Mesenchymal stem cell (in vitro differentiated cells and primary cell): ENCODE data around the gene CCDC124.
A peak's percentile ranks its signal among the peaks of the same experiment; 100 is the strongest.

Source experiments
- DNase-seq: peaks from one replicate; pipeline ENCODE4 v3.0.0-alpha.2; 2013
- H2AFZ ChIP-seq: one replicate; pipeline ENCODE4 v1.6.1; 2013; ENCODE audit warnings: low read depth, mild to moderate bottlenecking, control low read depth, inconsistent platforms, low read length, moderate library complexity
- H2AK5ac ChIP-seq: 2 replicates; pipeline ENCODE4 v1.6.1; 2013; ENCODE audit warnings: low read length, moderate library complexity, mild to moderate bottlenecking, inconsistent platforms; ENCODE audit not compliant: severe bottlenecking
- H2BK120ac ChIP-seq: one replicate; pipeline ENCODE4 v1.6.1; 2013; ENCODE audit warnings: low read depth, mild to moderate bottlenecking, inconsistent platforms, low read length, moderate library complexity
- H2BK12ac ChIP-seq, 2 experiments: one replicate each; pipeline ENCODE4 v1.6.1; 2013; ENCODE audit warnings: inconsistent platforms in 2 of 2, low read length in 2 of 2, mild to moderate bottlenecking in 2 of 2, moderate library complexity in 2 of 2, control low read depth in 1 of 2
- H2BK15ac ChIP-seq: one replicate; pipeline ENCODE4 v1.6.1; 2013; ENCODE audit warnings: mild to moderate bottlenecking, low read depth, inconsistent platforms; ENCODE audit not compliant: poor library complexity, severe bottlenecking
- H2BK5ac ChIP-seq: 2 replicates; pipeline ENCODE4 v1.6.1; 2013; ENCODE audit warnings: low read depth, mild to moderate bottlenecking, low read length, control low read depth, inconsistent platforms; ENCODE audit not compliant: poor library complexity, severe bottlenecking
- H3K14ac ChIP-seq, 2 experiments: one replicate each; pipeline ENCODE4 v1.6.1; 2013; ENCODE audit warnings: inconsistent platforms in 2 of 2, low read length in 2 of 2, control low read depth in 1 of 2, mild to moderate bottlenecking in 1 of 2, moderate library complexity in 1 of 2
- H3K18ac ChIP-seq, 2 experiments: one replicate each; pipeline ENCODE4 v1.6.1; 2013; ENCODE audit warnings: inconsistent platforms in 2 of 2, low read length in 2 of 2, control low read depth in 1 of 2, low read depth in 1 of 2, mild to moderate bottlenecking in 1 of 2
- H3K23ac ChIP-seq, 2 experiments: one replicate each; pipeline ENCODE4 v1.6.1; 2013; ENCODE audit warnings: inconsistent platforms in 2 of 2, low read length in 2 of 2, mild to moderate bottlenecking in 2 of 2, moderate library complexity in 2 of 2, control low read depth in 1 of 2
- H3K27ac ChIP-seq: 2 replicates; pipeline ENCODE4 v1.5.1; 2013; ENCODE audit warnings: mild to moderate bottlenecking, moderate library complexity, low read length, control low read depth, inconsistent platforms; ENCODE audit not compliant: poor library complexity, severe bottlenecking
- H3K27me3 ChIP-seq, 2 experiments: 2 replicates each; pipeline versions ENCODE4 v1.6.1 to v1.7.0; 2013; ENCODE audit warnings: low read length in 2 of 2, mild to moderate bottlenecking in 2 of 2, moderate library complexity in 2 of 2, control low read depth in 1 of 2, inconsistent platforms in 1 of 2; ENCODE audit not compliant: control insufficient read depth in 1 of 2, insufficient read depth in 1 of 2
- H3K36me3 ChIP-seq, 2 experiments: 2 replicates each; pipeline versions ENCODE4 v1.6.1 to v1.7.0; 2013; ENCODE audit warnings: low read length in 2 of 2, control low read depth in 1 of 2, inconsistent platforms in 1 of 2, low read depth in 1 of 2, mild to moderate bottlenecking in 1 of 2; ENCODE audit not compliant: insufficient read depth in 2 of 2, control insufficient read depth in 1 of 2
- H3K4ac ChIP-seq, 2 experiments: one replicate each; pipeline ENCODE4 v1.6.1; 2013; ENCODE audit warnings: inconsistent platforms in 2 of 2, low read length in 2 of 2, mild to moderate bottlenecking in 2 of 2, moderate library complexity in 2 of 2, control low read depth in 1 of 2, low read depth in 1 of 2
- H3K4me1 ChIP-seq: 2 replicates; pipeline ENCODE4 v1.6.1; 2013; ENCODE audit warnings: low read depth, low read length, control low read depth; ENCODE audit not compliant: control insufficient read depth, insufficient read depth
- H3K4me2 ChIP-seq: 2 replicates; pipeline ENCODE4 v1.6.1; 2013; ENCODE audit warnings: low read length, mild to moderate bottlenecking, inconsistent platforms; ENCODE audit not compliant: poor library complexity, severe bottlenecking
- H3K4me3 ChIP-seq, 2 experiments: 2 replicates each; pipeline versions ENCODE4 v1.5.1 to v1.7.0; 2013; ENCODE audit warnings: low read length in 2 of 2, mild to moderate bottlenecking in 2 of 2, control low read depth in 1 of 2, low read depth in 1 of 2; ENCODE audit not compliant: insufficient read depth in 1 of 2
- H3K79me1 ChIP-seq: replicated peaks from 2 replicates; pipeline ENCODE4 v1.6.1; 2013; ENCODE audit warnings: mild to moderate bottlenecking, control low read depth, low read length, inconsistent platforms; ENCODE audit not compliant: poor library complexity, severe bottlenecking
- H3K9ac ChIP-seq: 2 replicates; pipeline ENCODE4 v1.7.0; 2013; ENCODE audit warnings: mild to moderate bottlenecking, low read length, moderate library complexity
- H3K9me3 ChIP-seq: 2 replicates; pipeline ENCODE4 v1.7.0; 2013; ENCODE audit warnings: mild to moderate bottlenecking, low read length; ENCODE audit not compliant: control insufficient read depth
- H4K8ac ChIP-seq: one replicate; pipeline ENCODE4 v1.6.1; 2013; ENCODE audit warnings: inconsistent platforms, mild to moderate bottlenecking, low read length, moderate library complexity
- H4K91ac ChIP-seq: one replicate; pipeline ENCODE4 v1.6.1; 2013; ENCODE audit warnings: mild to moderate bottlenecking, low read length, inconsistent platforms
- WGBS: methylation state at CpG from one replicate; pipeline ENCODE4 v1.1.7; 2013; ENCODE audit warnings: mixed read lengths; 5-methylcytosine and 5-hydroxymethylcytosine counted together

CCDC124 gene

DNA sequence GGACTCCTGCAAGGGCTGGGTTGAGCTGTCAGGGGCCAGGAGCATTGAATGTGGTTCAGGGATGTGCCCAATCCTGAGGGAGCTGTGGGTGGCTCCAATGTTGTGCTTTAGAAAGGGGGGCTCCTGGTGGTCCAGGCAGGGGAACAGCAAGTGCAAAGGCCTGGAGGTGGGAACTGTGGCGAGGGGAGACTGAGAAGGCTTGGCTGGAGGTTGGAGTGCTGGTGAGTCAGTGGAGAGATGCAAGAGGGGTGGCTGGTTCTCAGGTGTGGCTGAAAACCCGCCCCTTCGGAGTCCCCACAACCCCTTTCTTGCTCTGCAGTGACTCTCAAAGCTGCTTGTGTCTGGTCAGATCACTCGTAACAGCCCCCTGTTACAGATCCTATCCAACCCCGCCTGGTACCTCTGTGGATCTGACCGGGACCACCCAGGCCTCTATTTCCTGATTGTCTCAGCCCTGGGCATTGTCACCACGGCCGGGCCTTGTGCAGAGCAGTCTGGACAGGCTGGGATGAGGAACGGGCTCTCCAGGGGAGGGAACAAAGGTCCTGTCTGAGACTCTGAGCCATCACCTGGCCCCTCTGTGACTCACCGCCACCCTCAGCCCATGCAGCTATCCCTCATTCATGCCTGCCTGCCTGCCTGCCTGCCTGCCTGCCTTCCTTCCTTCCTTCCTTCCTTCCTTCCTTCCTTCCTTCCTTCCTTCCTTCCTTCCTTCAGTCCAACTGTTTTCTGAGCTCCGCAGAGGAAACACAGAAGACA, 32.7 kb downstream of the CCDC124 start:
- Histone ChIP-seq H3K27ac (no peak overlapping the region), H3K79me1 (no peaks in the 10 kb centered on the region), H3K9me3 (no peaks in the 10 kb centered on the region), H3K36me3 (no peaks in the 10 kb centered on the region), H3K14ac (no peak overlapping the region), H2BK15ac (no peak overlapping the region), H2BK5ac (no peak overlapping the region), H3K4me1 (peaks cover 5% of the 10 kb centered on the region), H3K4ac (no peak overlapping the region), H3K18ac (no peak overlapping the region), H3K27me3 (peaks cover 60 to 62% of the 10 kb centered on the region in 2 experiments), H3K4me2 (no peak overlapping the region), H2AFZ (no peak overlapping the region), H4K8ac (no peak overlapping the region), H2AK5ac (no peak overlapping the region), H2BK120ac (no peak overlapping the region), H4K91ac (no peak overlapping the region), H2BK12ac (no peak overlapping the region), H3K23ac (peak overlapping the region in 1 of 2 experiments; percentile 92), H3K4me3 (no peak overlapping the region), H3K9ac (no peak overlapping the region)
- DNase-seq: no peak
- 69% methylated on average over 10 of the region's 11 CpGs for WGBS

DNA sequence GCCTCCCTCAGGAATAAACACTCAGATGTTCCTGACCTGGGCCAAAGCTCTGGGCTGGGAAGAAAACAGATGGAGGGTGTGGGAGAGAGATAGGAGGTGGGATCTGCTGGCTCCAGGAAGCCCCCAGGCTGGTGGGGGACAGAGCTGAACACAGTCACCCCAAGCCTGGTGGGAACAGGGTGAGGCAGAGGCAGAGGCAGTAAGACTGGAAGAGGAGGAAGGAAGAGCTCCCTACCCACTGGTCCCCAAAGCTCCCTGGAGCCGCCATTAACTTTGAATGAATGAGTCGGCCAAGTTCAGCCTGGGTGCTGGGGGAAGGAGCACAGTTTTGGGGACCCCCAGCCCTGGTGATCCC, 33.3 kb downstream of the CCDC124 start:
- Histone ChIP-seq H3K36me3 (no peaks in the 10 kb centered on the region), H2BK12ac (no peak overlapping the region), H3K27me3 (peaks cover 59 to 60% of the 10 kb centered on the region in 2 experiments), H3K4me1 (peaks cover 5% of the 10 kb centered on the region), H3K27ac (no peak overlapping the region), H3K9me3 (no peaks in the 10 kb centered on the region), H4K91ac (no peak overlapping the region), H3K23ac (no peak overlapping the region), H2BK120ac (no peak overlapping the region), H3K18ac (no peak overlapping the region), H3K9ac (no peak overlapping the region), H2AFZ (no peak overlapping the region), H2AK5ac (no peak overlapping the region), H2BK15ac (no peak overlapping the region), H4K8ac (no peak overlapping the region), H3K4me3 (no peak overlapping the region), H3K4me2 (no peak overlapping the region), H3K14ac (no peak overlapping the region), H3K79me1 (no peaks in the 10 kb centered on the region), H3K4ac (no peak overlapping the region), H2BK5ac (no peak overlapping the region)
- WGBS: 80% methylated on average over 2 of the region's 2 CpGs
- DNase-seq: no peak

DNA sequence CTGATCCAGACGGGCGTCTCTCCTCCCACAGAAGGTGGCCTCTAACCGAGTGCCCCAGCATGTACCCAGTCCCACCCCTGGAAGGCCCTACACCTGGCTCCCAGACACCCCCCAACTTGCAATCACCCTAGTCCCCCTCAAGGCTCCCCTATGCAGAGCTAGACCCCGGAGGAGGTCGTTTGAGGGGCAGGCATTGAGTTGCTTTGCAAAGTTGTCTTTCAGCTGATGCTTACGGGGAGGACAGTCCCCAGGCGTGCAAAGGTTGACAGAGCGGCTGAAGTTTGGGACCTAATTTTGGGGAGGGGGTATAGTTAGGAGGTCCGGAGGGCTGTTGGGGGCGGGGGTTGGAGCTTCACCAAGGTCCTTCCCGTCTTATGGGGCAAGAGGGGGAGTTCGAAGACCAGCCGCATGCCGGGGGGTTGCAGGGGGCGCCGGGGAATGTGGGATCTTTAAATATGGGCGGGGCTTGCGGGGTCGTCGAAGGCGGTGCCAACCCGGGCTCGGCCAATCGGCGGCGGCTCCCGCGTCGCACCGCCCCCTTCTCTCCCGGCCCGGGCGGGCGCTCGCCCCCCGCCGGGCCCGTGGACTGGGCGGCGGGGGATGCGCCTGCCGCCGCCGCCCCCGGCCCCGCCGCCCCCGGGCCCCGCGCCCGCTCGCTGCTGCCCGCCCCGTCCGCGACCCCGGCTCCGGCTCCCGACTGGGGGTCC, 33.9 kb downstream of the CCDC124 start, which contains the start of gene KCNN1:
Gene KCNN1 (plus strand): TSS at position 558 of the 707 bp plus-strand sequence. CDS start 6,782 bp downstream, outside the sequence.
- Histone ChIP-seq H3K9me3 (no peaks in the 10 kb centered on the region), H3K4me3 (no peak within 1 kb of the TSS), H2AK5ac (no peak within 1 kb of the TSS), H3K9ac (no peak within 1 kb of the TSS), H3K79me1 (no peaks in the 10 kb centered on the region), H3K27ac (no peak within 1 kb of the TSS), H2BK5ac (no peak within 1 kb of the TSS), H2BK15ac (no peak within 1 kb of the TSS), H3K14ac (no peak within 1 kb of the TSS), H3K4ac (no peak within 1 kb of the TSS), H4K91ac (no peak within 1 kb of the TSS), H2BK120ac (no peak within 1 kb of the TSS), H3K23ac (peak within 1 kb of the TSS in 1 of 2 experiments; percentile 17), H3K27me3 (peaks cover 60% of the 10 kb centered on the region in 2 experiments), H4K8ac (no peak within 1 kb of the TSS), H3K36me3 (no peaks in the 10 kb centered on the region), H3K4me1 (peaks cover 5% of the 10 kb centered on the region), H2AFZ (no peak within 1 kb of the TSS), H3K4me2 (no peak within 1 kb of the TSS), H3K18ac (no peak within 1 kb of the TSS), H2BK12ac (no peak within 1 kb of the TSS)
- WGBS: 30% methylated on average over 15 of the region's 59 CpGs
- no peak for DNase-seq

DNA sequence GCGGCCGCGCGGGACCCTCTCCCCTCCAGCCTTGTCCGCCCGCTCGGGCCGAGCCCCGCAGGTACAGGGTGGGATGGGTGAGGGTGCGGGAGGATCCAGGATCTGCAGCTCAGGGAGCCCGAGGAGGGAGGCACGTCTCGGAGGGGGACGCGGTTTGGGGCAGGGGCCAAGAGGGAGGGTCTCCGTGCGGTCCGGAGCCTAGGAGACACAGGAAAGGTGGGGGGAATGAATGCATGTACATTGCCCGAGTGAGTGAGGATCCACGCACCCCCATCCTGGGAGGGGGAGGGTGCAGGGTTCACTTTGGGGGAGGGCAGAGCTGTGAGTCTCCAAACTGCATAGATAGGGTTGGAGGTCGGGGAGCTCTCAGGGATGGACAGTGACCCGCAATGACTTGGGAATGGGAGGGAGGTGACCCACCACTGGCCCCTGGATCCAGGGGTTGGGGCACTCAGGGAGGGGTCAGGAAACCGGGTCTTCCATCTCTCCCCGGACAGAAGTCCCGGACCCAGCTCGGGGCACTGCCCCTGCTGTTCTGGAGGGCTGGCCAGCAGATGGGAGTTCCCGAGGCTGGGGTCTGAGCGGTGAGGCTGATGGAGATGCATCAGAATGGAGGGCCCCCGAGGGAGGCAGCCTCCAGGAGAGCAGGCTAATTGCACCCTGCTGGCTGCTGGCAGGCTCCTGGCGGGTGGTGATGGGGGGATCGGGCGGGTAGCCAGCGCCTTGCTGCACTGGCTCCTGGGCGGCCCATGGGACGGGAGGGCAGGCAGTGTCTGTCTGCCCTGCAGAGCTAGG, 34.6 kb downstream of the CCDC124 start:
- Histone ChIP-seq H2BK120ac (no peak overlapping the region), H3K23ac (peak overlapping the region in 1 of 2 experiments; percentile 17), H3K4me3 (no peak overlapping the region), H3K4me1 (peaks cover 3% of the 10 kb centered on the region), H3K4ac (no peak overlapping the region), H2AFZ (no peak overlapping the region), H4K8ac (no peak overlapping the region), H3K9ac (no peak overlapping the region), H2BK15ac (no peak overlapping the region), H2BK5ac (no peak overlapping the region), H3K14ac (no peak overlapping the region), H4K91ac (no peak overlapping the region), H3K27me3 (peaks cover 53 to 62% of the 10 kb centered on the region in 2 experiments), H3K36me3 (no peaks in the 10 kb centered on the region), H3K9me3 (no peaks in the 10 kb centered on the region), H2BK12ac (no peak overlapping the region), H3K18ac (no peak overlapping the region), H2AK5ac (no peak overlapping the region), H3K79me1 (no peaks in the 10 kb centered on the region), H3K4me2 (no peak overlapping the region), H3K27ac (no peak overlapping the region)
- DNase-seq: no peak
- WGBS: 19% methylated on average over 34 of the region's 35 CpGs
